Fibroblast of skin of right biceps (primary cell): ENCODE data around the gene MORN2.

Source experiments
- DNase-seq: peaks from one replicate; pipeline ENCODE4 v3.0.0-alpha.2; 2013

Gene MORN2

DNA sequence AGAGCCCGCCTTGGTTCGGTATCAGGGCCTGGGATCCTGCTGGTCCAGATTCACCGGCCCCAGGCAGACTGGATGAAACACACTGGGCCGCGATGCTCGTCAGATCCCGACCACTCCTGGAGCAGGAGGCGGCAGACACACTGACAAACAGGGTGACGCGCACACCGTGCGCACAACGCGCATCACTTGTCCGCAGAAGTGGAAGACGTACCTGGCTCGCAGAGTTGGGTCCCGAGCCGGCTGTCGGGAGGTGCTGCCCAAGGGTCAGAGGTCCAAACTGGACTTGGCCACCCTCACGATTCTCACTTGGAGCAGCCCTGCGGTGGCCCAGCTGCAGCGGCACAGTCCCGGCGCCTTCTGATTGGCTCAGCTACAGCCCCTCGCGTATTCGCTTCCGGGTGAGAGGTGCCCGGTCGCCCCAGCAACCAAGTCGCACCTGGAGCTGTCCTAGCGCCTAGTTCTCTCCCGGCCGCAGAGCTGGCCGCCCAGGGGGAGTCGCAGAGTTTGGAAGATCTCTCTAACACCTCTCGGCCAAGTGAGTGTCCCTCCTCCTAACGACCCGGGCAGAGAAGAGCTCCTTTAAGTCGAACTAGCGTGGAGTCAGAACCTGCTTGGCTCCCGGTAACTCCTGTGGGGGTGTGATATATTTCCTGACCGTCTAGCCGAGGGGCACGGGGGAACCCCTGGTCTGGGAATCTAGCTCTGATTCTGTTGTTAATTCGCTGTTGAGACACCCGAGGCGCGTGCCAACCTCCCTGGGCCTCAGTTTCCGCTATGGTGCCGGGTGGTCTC is at the start of gene MORN2, which contains the start of gene DHX57:
Gene MORN2 (plus strand): TSS at position 401 of the 792 bp plus-strand sequence.
Gene DHX57 (minus strand): TSS at position 359 of the 792 bp plus-strand sequence. CDS start 7,529 bp downstream, outside the sequence.
- peak; percentile 77 for DNase-seq

DNA sequence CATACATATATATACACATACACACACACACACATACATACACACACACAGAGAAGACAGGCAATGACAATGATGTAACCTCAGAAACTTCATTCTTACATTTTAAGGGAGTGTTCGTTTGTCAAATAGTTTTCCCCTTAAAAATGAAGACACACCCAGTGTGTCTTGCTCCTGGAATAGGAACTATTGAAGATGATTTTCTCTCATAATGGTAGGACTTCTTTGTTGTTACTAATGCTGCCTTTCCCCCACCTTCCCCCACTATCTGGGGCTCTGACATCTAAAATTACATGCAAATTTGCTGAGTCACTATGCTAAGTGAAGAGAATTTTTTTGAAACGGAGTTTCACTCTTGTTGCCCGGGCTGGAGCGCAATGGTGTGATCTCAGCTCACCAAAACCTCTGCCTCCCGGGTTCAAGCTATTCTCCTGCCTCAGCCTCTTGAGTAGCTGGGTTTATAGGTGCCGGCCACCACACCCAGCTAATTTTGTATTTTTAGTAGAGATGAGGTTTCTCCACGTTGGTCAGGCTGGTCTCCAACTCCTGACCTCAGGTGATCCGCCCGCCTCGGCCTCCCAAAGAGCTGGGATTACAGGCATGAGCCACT is 48.1 kb upstream of the MORN2 start:
- peak; percentile 84 for DNase-seq

DNA sequence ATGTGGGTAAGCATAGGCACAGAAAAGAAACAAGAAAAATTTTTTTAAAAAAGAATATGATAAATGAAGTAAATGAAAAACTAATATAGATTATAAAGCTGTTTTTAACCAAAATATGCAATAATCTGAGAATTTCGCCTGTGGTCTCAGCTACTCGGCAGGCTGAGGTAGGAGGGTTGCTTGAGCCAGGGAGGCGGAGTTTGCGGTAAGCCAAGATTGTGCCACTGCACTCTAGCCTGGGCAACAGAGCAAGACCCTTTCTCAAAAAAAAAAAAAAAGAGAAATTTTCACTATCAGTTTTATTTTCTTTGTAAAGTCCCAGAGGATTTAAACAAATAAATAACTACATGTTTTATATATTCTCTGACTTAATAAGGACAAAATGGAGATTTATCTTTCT is 47.3 kb upstream of the MORN2 start:
- no peak for DNase-seq

DNA sequence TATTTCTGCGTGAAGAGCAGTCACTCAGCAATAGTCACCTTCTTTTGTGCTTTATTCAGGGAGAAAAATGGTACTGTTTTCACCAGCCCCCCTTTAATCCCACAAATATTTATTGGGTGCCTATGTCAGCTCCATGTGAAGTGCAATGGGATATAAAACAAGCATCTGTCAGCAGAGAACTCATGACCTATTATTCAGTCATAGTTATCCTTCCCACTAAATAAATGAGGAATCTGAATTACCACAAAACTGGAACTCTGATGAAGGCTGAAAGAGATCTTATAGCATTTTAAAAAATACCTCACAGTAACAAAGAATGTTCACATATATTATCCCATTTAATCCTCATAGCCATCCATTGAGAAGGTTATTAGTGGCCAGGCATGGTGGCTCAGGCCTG is 45.8 kb upstream of the MORN2 start:
- peak; percentile 16 for DNase-seq

DNA sequence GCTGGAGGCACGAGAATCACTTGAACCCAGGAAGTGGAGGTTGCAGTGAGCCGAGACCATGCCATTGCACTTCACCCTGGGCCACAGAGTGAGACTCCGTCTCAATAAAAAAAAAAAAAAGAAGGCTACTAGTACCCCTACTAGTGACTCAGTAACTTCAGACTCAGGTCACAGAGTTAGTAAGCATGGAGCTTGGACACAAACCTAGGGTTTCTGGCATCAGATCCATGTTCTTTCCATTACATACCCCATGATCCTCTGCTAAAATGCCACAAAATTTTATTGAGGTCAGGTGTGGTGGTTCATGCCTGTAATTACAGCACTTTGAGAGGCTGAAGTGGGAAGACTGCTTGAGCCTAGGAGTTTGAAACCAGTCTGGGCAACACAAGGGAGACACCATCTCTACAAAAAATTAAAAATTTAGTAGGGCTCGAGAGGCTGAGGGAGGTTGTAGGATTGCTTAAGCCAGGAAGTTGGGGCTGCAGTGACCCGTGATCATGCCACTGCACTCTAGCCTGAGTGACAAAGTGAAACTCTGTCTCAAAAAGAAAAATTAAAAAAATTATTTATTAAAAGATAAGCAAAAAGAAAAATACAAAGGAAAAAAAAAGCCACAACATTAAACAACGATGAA is 45.1 kb upstream of the MORN2 start:
- no peak for DNase-seq

DNA sequence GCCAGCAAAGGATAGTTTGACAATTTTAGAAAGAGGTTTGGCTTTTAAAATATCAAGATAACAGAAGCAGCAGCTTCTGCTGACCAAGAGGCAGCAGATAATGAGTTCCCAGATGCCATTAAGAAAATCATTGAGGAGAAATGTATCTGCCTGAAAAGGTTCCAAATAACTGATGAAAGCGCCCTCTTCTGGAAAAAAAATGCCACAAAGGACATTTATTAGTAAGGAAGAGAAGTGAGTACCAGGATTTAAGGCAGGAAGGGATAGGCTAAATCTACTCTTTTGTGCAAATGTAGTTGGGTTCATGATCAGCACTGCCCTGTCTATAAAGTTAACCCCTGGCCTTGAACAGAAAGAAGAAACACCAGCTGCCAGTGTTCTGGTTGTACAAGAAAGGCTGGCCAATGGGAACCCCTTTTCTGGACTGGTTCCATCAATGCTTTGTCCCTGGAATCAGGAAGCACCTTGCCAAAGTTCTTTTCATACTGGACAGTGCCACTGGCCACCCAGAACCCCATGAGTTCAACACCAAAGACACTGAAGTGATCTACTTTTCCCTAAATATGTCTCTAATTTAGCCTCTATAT is 40.7 kb upstream of the MORN2 start:
- peak; percentile 33 for DNase-seq

DNA sequence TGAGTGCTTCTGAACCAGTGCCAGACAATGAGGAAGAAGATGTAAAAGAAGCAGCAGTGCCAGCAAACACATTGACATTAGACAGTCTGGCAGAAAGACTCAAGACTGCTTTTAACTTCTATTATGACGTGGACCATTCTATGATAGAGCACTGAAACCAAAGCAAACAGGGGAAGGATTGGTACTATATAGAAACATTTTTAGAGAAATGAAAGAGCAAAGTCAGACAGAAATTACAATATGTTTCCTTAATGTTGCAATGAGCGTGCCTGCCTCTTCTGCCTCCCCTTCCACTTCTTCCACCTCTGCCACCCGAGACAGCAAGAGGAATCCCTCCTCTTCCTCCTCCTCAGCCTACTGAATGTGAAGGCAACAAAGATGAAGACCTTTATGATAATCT is 39.8 kb upstream of the MORN2 start:
- no peak for DNase-seq

DNA sequence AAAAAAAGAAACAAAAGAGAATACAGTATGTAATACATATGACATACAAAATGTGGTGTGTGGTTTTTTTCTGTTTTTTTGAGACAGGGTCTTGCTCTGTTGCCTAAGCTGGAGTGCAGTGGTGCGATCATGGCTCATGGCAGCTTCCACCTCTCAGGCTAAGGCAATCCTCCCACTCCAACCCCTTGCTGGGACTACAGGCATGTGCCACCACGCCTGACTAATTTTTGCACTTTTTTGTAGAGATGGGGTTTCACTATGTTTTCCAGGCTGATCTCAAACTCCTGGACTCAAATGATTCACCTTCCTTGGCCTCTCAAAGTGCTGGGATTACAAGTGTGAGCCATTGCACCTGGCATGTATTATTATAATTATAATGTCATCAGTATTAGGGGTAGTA is 39.0 kb upstream of the MORN2 start:
- DNase-seq: no peak

DNA sequence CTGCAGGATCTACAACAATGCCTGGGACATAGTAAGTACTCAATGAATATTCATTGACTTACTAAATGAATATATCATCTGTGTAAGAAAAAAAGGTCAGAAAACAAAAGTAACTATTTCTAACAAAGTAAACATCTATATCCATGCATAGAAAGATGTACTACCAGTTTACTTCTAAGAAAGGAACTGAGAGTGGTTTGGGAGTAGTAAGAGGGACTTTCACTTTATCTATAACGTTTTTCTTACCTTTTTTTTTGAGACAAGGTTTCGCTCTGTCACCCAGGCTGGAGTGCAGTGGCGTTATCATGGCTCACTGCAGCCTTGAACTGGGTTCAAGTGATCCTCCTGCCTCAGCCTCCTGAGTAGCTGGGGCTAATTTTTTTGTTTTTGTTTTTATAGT is 25.7 kb upstream of the MORN2 start:
- no peak for DNase-seq

DNA sequence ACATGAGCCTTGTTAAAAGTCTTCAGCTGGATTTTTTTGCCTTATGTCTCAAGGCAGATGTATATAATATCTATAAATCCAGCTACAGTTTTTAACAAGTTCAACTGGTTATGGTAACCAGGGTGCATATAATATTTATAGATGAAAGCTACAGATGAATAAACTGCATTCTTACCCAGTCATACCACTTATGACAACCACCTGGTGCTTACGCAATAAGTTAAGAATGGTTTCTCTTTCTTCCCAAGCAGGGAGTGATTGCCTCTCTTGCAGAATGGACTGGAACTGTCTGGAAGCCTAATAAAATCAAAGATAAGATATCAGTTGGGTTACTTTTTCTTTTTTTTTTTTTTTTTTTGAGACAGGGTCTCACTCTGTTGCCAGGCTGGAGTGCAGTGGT is 19.6 kb upstream of the MORN2 start:
- DNase-seq: peak; percentile 11

DNA sequence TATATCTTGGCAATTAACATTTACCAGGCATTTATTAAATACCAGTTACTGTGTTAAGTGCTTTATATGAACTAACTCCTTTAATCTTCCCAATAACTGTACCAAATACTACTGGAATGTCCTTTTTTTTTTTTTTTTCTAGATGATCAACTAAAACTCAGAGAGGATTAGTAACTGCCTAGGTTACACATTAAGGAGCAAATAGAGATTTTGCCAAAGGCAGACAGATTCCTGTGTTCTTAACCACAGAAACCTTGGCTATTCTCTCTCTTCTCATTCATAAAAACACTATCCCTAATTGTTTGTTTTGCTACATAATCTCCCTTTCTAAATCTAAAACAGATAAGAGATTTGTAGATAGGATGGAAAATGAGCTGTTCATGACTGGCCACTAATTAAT is 13.3 kb upstream of the MORN2 start:
- DNase-seq: no peak

DNA sequence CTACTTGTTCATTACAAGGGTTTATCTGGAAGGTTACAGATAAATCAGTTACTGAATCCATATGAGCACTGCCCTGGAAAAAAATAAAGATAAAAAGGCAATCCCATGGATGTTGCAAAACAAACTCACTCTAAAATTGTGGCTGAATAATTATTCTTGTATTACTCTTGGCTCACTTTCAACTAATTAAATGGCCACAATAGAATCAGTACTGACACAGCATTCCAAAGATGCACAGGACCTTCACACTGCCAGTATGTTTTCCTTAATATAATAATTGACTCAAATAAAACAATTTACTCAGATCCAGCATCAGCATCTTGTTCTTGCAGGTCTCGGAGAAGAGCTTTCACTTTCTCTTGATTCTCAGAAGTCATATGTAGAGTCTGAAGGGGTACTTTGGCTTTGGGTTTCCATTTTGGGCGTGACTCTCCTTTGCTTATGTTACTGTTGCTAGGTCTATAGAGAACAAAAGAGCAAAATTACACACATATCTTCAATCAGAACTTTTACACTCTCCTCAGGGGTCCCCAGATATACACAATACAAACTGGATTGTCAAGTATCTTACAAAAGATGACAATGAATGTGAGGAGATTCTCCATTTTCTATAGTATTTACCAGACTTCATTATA is 12.6 kb upstream of the MORN2 start:
- DNase-seq: no peak

DNA sequence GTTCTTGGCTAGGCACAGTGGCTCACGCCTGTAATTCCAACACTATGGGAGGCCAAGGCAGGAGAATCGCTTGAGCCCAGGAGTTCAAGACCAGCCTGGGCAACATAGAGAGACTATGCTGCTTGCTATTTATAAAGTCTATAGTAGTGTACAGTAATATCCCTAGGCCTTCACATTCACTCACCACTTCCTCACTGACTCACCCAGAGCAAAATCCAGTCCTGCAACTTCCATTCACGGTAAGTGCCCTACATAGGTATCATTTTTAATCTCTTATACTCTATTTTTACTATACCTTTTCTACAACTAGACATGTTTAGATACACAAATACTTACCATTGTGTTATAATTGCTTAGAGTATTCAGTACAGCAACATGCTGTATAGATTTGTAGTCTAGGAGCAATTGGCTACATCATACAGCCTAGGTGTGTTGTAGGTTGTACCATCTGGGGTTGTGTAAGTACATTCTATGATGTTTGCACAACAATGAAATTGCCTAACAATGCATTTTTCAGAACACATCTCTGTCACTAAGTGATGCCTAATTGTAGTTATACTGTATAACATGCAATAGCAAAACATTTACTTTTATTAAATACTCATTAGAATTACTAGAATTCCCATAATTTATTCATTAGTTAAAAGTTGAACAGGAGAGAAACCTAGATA is 8.9 kb upstream of the MORN2 start:
- DNase-seq: no peak

DNA sequence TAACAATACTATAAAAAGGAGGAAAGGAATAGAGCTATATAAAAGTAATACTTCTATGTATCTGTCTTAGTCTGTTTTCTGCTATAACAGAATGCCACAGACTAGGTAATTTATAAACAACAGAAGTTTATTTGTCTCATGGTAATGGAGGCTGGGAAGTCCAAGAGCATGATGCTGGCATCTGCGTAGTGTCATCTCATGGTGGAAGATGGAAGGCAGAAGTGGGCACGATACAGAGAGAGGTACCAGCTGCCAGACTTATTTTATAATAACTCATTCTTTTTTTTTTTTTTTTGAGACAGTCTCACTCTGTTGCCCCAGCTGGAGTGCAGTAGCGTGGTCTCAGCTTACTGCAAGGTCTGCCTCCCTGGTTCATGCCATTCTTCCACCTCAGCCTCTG is 4.3 kb upstream of the MORN2 start:
- DNase-seq: no peak

DNA sequence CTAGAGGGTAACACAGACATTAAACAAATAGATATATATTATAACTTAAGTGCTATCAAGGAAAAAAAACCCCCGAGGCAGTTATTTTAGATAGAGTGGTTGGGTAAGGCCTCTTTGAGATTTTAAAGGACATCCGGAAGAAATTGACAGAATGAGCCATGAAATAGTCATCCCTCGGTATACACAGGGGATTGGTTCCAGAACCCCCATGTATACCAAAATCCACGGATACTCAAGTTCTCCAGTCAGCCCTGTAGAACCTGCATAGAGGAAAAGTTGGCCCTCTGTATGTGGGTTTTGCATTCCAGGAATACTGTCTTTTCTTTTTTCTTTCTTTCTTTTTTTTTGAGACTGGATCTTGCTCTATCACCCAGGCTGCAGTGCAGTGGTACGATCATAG is 2.0 kb upstream of the MORN2 start:
- DNase-seq: no peak

DNA sequence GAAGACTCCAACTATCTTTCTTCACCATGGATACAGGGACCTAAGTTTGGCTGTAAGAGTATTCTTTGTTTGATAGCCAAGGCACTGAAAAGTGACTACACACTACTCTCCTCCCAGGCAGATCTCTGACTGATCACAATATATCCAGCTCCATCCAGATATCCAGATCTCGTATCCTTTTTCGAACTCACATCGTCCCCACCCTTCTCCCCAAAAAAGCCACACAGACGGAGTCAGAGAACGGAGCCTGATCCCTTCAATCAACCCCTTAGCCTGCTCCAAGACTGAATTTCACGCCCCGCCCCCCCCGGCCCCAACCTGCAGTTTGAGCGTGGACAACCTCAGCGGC is 575 bp upstream of the MORN2 start:
- peak; percentile 1 for DNase-seq

DNA sequence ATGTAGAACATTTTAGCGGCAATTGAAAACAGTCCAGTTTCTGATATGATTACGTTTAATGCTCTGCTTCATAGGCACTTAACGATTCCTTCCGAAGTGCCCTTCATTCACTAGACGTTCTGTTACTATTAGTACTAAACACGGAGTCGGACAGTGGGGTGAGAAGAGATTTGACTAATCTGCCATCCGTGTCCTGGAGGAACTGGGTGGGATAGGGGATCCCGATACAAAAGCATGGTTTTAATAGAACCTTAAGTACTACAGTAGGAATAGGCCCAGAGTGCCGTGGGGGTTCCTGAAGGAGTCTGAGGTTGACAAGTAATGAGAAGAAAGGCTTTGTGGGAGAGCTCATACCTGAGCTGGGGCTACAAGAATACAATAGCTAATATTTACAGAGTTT is 631 bp downstream of the MORN2 start:
- DNase-seq: no peak

DNA sequence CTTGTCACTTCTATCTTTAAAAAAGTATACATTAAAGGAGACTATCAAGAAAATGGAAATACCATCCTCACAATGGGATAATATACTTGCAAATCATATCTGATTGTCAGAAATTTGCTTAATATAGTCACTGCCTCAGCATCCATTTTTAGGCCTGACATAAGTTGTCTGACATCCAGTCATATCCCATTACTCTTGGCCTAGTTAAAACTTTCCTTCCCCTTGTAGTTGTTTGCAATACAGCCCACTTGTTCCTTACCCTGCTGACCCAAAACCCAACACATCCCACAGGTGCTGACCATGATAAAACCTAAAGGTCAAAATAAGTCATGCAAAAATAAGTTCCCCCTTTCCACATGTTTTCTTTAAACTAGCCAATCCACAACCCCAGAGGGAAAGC is 10.3 kb downstream of the MORN2 start:
- DNase-seq: no peak

DNA sequence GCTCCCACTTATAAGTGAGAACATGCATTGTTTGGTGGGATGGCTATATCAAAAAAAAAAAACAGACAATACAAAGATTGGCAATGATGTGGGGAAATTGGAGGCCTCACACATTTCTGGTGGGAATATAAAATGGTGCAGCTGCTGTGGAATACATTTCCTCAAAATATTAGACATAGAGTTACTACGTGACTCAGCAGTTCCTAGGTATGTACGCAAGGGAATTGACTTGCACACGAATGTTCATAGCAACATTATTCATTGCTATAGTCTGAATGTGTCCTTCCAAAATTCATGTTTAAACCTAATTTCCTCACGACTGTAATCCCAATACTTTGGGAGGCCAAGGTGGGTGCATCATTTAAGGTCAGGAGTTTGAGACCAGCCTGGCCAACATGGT is 11.6 kb downstream of the MORN2 start:
- DNase-seq: no peak

DNA sequence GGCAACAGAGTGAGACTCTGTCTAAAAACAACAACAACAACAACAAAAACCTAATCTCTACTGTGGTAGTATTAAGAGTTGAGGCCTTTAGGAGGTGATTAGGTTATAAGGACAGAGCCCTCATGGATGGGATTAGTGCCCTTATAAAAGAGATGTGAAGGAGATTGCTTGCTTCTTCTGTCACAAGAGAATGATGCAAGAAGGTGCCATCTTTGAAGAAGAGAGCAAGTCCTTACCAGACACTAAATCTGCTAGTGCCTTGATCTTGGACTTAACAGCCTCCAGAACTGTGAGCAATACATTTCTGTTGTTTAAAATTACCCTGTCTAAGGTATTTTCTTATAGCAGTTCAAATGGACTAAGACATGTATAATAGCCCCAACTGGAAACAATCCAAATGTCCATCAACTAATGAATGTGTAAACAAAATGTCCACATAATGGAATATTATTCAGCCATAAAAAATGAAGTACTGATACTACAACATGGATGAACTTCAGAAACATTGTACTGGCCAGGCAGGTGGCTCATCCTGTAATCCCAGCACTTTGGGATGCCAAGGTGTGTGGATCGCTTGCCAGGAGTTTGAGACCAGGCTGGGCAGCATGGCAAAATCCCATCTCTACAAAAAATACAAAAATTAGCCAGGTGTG is 12.3 kb downstream of the MORN2 start:
- DNase-seq: no peak

DNA sequence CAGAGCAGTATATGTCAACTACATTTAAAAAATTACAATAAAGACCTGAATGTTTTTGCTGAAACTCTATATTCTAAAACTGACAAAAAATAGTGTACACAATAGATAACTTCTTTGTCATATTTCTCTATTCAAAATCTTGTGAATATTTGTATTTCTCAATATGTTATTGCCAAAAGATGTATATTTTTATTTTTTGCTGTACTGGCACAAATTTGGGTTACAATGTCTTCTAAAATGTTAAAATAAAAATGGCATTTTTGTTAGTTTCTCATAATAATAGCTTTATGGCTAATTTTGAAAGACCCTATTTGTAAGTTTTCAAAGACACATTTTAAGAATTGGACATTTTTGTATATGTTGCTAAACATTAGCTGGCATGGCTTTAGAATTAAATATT is 13.3 kb downstream of the MORN2 start:
- DNase-seq: no peak

DNA sequence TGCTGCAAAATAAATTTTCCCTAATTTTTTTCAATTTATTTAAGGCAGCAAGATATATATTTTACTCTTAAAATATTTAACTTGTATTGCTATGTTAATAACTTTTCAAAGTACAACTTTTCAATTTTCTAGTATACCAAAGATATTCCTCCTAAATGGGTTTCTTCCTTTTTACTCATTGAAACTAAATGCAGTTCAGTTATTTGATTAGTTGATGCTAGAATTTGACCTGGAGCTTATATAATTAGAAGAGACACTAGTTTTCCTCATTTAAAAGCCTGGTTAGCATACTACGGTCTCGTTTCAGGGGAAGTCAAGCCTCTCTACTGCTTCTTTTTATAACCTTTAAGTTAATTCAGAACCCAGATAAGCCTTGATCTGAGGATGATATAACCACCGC is 13.8 kb downstream of the MORN2 start, which contains the start of gene ARHGEF33:
Gene ARHGEF33 (plus strand): TSS at position 301 of the 400 bp plus-strand sequence. CDS start 29,573 bp downstream, outside the sequence.
- no peak for DNase-seq
